Nephron progenitor cell (in vitro differentiated cells): ENCODE data around the gene ZNF683.
"Not testable (repeated sequence)": the region's sequence is repeated elsewhere in the genome, so short reads cannot be mapped to it uniquely, and the experiment has no call there.

ENCODE experiments used
- DNase-seq: peaks from one replicate; pipeline ENCODE4 v3.0.0; 2021
- H3K27ac Mint-ChIP-seq: 2 replicates; pipeline ENCODE4 v1.8.0; 2021; ENCODE audit warnings: mild to moderate bottlenecking, moderate library complexity, mixed read lengths
- H3K27me3 Mint-ChIP-seq: 2 replicates; pipeline ENCODE4 v1.8.0; 2021; ENCODE audit warnings: mild to moderate bottlenecking, low read depth, mixed read lengths; ENCODE audit not compliant: poor library complexity
- H3K36me3 Mint-ChIP-seq: 2 replicates; pipeline ENCODE4 v1.8.0; 2021; ENCODE audit warnings: low read depth, mixed read lengths
- H3K4me1 Mint-ChIP-seq: 2 replicates; pipeline ENCODE4 v1.8.0; 2021; ENCODE audit warnings: mixed read lengths
- H3K4me3 Mint-ChIP-seq: 2 replicates; pipeline ENCODE4 v1.8.0; 2021; ENCODE audit warnings: mild to moderate bottlenecking, moderate library complexity, mixed read lengths
- H3K9me3 Mint-ChIP-seq: 2 replicates; pipeline ENCODE4 v1.8.0; 2021; ENCODE audit warnings: mild to moderate bottlenecking, moderate library complexity, mixed read lengths
- CTCF ChIP-seq: fragments of 200-600 bp; sonication (generic); IDR thresholded peaks from 2 replicates; pipeline ENCODE4 v1.5.0; 2021; ENCODE audit warnings: antibody characterized with exemption

Gene ZNF683

DNA sequence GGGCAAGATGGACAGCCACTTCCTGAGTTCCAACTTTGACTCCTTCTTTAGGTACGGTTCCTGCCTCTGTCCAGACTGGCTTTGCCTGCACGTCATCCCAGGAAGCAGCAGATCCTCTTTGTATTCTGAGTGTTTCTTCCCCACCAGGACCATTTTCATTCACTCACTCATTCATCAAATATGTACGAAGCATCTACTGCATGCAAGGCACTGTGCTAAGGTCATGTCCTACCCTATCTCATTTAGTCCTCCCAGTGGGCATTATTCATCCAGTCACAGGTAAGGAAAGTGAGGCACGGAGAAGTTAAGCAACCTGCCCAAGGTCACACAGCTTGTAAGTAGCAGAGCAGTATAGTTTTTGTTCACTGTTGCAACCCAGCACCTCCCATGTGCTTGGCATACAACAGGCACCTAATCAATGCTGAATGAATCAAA is 32.5 kb downstream of the ZNF683 start:
- no peak for TF ChIP-seq CTCF
- no peak for DNase-seq
- Mint-ChIP-seq H3K36me3 (no peaks in the 10 kb centered on the region), H3K4me3 (no peak overlapping the region), H3K9me3 (no peaks in the 10 kb centered on the region), H3K27ac (no peak overlapping the region), H3K27me3 (peaks cover 4% of the 10 kb centered on the region), H3K4me1 (peaks cover 41% of the 10 kb centered on the region)

- H3K36me3 Mint-ChIP-seq, result no peaks in the 10 kb centered on the region
- no peak overlapping the region for H3K27ac Mint-ChIP-seq
- no peaks in the 10 kb centered on the region for H3K9me3 Mint-ChIP-seq
- DNase-seq, result no peak
- TF ChIP-seq CTCF, result no peak
- no peak overlapping the region for H3K4me3 Mint-ChIP-seq
- peaks cover 46% of the 10 kb centered on the region for H3K4me1 Mint-ChIP-seq
- peaks cover 14% of the 10 kb centered on the region for H3K27me3 Mint-ChIP-seq
Observed at GRCh38 chr1:26338670-26339069, 33.9 kb downstream of the ZNF683 start.

DNA sequence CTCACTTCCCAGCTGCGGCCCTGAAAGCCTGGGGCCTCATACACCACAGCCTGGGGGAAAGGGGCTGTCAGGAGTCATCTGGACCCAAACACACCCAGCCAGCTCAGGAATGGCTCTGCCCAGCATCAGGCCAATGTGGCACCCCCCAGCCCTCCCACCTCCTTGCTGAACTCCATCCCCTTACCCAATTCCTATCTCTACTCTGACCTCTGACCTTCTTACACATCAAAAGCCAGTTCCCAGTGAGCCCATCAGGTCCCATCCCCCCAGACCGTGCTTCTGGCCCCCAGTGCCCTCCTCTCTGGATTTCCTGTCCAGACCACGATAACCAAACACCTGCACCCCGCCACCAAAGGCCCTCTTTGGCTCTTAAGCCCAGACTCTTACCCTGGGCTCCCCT is 34.9 kb downstream of the ZNF683 start:
- Mint-ChIP-seq H3K9me3 (no peaks in the 10 kb centered on the region), H3K36me3 (no peaks in the 10 kb centered on the region), H3K27me3 (peaks cover 14% of the 10 kb centered on the region), H3K27ac (no peak overlapping the region), H3K4me1 (peaks cover 46% of the 10 kb centered on the region), H3K4me3 (no peak overlapping the region)
- DNase-seq, result no peak
- no peak for TF ChIP-seq CTCF

GRCh38 chr1:26337206-26337535 is 35.4 kb downstream of the ZNF683 start:
- no peak for TF ChIP-seq CTCF
- no peak for DNase-seq
- no peaks in the 10 kb centered on the region for H3K36me3 Mint-ChIP-seq
- H3K27ac Mint-ChIP-seq, result no peak overlapping the region
- H3K4me1 Mint-ChIP-seq, result peaks cover 46% of the 10 kb centered on the region
- peak overlapping the region; percentile 58 for H3K4me3 Mint-ChIP-seq
- H3K27me3 Mint-ChIP-seq, result peaks cover 14% of the 10 kb centered on the region
- no peaks in the 10 kb centered on the region for H3K9me3 Mint-ChIP-seq

- no peaks in the 10 kb centered on the region for H3K9me3 Mint-ChIP-seq
- peak overlapping the region; percentile 93 for H3K4me3 Mint-ChIP-seq
- TF ChIP-seq CTCF, result no peak
- H3K36me3 Mint-ChIP-seq, result no peaks in the 10 kb centered on the region
- peaks cover 16% of the 10 kb centered on the region for H3K27me3 Mint-ChIP-seq
- peak; percentile 92 for DNase-seq
- peaks cover 46% of the 10 kb centered on the region for H3K4me1 Mint-ChIP-seq
- H3K27ac Mint-ChIP-seq, result no peak overlapping the region
Observed at GRCh38 chr1:26336477-26337205, 35.9 kb downstream of the ZNF683 start.

- peak; percentile 50 for DNase-seq
- Mint-ChIP-seq H3K27ac (no peak overlapping the region), H3K27me3 (peaks cover 19% of the 10 kb centered on the region), H3K9me3 (no peaks in the 10 kb centered on the region), H3K4me3 (peak overlapping the region; percentile 93), H3K36me3 (no peaks in the 10 kb centered on the region), H3K4me1 (peaks cover 46% of the 10 kb centered on the region)
- no peak for TF ChIP-seq CTCF
Observed at GRCh38 chr1:26335774-26336476, 36.6 kb downstream of the ZNF683 start.

DNA sequence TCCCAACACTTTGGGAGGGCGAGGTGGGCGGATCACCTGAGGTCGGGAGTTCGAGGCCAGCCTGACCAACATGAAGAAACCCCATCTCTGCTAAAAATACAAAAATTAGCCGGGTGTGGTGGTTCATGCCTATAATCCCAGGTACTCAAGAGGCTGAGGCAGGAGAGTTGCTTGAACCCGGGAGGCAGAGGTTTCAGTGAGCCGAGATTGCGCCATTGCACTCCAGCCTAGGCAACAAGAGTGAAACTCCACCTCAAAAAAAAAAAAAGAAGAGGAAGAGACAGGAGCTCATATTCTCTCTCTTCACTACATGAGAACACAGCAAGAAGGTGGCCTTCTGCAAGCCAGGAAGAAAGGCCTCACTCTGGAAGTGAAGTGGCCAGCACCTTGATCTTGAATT is 39.2 kb downstream of the ZNF683 start:
- H3K4me1 Mint-ChIP-seq, result peaks cover 31% of the 10 kb centered on the region
- not testable (repeated sequence) for DNase-seq, H3K9me3 Mint-ChIP-seq, H3K4me3 Mint-ChIP-seq, H3K36me3 Mint-ChIP-seq, H3K27ac Mint-ChIP-seq
- H3K27me3 Mint-ChIP-seq, result peaks cover 16% of the 10 kb centered on the region
